ENCODE measurements around the gene TLR1.

TLR1 gene, protein sequence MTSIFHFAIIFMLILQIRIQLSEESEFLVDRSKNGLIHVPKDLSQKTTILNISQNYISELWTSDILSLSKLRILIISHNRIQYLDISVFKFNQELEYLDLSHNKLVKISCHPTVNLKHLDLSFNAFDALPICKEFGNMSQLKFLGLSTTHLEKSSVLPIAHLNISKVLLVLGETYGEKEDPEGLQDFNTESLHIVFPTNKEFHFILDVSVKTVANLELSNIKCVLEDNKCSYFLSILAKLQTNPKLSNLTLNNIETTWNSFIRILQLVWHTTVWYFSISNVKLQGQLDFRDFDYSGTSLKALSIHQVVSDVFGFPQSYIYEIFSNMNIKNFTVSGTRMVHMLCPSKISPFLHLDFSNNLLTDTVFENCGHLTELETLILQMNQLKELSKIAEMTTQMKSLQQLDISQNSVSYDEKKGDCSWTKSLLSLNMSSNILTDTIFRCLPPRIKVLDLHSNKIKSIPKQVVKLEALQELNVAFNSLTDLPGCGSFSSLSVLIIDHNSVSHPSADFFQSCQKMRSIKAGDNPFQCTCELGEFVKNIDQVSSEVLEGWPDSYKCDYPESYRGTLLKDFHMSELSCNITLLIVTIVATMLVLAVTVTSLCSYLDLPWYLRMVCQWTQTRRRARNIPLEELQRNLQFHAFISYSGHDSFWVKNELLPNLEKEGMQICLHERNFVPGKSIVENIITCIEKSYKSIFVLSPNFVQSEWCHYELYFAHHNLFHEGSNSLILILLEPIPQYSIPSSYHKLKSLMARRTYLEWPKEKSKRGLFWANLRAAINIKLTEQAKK

GRCh38 chr4:38804654-38805295 is at the start of gene TLR1:
Gene TLR1 (minus strand): TSS chr4:38804791. CDS start chr4:38798831, 5,960 bp downstream.
- Histone ChIP-seq H3K27ac (ENCODE audit: low read depth, low read length) (peak within 1 kb of the TSS; percentile 64), H3K27me3 (ENCODE audit: control insufficient read depth, insufficient read depth, low read length) (no peaks in the 10 kb centered on the region), H3K4me3 (ENCODE audit: low read length) (peak within 1 kb of the TSS; percentile 55), H3K36me3 (ENCODE audit: control insufficient read depth, insufficient read depth, low read length) (no peaks in the 10 kb centered on the region), H3K9ac (ENCODE audit: low read length) (no peak within 1 kb of the TSS), H3K4me1 (ENCODE audit: control insufficient read depth, insufficient read depth, low read length) (peaks cover 2% of the 10 kb centered on the region)

GRCh38 chr4:38846015-38846414 is 41.4 kb upstream of the TLR1 start:
- no peaks in the 10 kb centered on the region for H3K4me1 ChIP-seq (ENCODE audit: control insufficient read depth, insufficient read depth, low read length)
- no peaks in the 10 kb centered on the region for H3K36me3 ChIP-seq (ENCODE audit: control insufficient read depth, insufficient read depth, low read length)

DNA sequence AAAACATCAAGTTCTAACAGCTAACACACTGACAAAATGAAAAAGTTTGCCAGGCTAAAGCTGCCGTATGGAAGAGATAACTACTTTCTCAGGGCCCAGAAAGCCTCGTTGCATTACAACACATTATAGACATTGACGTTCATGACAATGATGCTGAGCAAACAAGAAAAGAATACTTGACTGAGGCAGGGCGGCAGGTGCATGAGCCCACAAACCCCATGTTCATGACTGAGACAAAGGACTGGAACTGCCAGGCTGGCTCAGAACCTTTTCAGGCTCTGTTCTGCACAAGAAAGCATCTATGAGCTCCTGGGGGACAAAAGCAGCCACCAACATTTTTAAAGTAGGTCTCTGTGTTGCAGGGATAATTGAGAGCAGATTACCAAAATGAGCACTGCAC is 38.4 kb upstream of the TLR1 start:
- no peaks in the 10 kb centered on the region for H3K4me1 ChIP-seq (ENCODE audit: control insufficient read depth, insufficient read depth, low read length)
- H3K36me3 ChIP-seq (ENCODE audit: control insufficient read depth, insufficient read depth, low read length): no peaks in the 10 kb centered on the region
- no peak overlapping the region for H3K4me3 ChIP-seq (ENCODE audit: low read length)
- H3K9ac ChIP-seq (ENCODE audit: low read length): no peak overlapping the region
- H3K27me3 ChIP-seq (ENCODE audit: control insufficient read depth, insufficient read depth, low read length): no peaks in the 10 kb centered on the region
- no peak overlapping the region for H3K27ac ChIP-seq (ENCODE audit: low read depth, low read length)

More at GRCh38 chr4:38846015-38846414, 41.4 kb upstream of the TLR1 start:
- Histone ChIP-seq H3K27ac (ENCODE audit: low read depth, low read length) (no peak overlapping the region), H3K27me3 (ENCODE audit: control insufficient read depth, insufficient read depth, low read length) (no peaks in the 10 kb centered on the region), H3K9ac (ENCODE audit: low read length) (no peak overlapping the region), H3K4me3 (ENCODE audit: low read length) (no peak overlapping the region)

DNA sequence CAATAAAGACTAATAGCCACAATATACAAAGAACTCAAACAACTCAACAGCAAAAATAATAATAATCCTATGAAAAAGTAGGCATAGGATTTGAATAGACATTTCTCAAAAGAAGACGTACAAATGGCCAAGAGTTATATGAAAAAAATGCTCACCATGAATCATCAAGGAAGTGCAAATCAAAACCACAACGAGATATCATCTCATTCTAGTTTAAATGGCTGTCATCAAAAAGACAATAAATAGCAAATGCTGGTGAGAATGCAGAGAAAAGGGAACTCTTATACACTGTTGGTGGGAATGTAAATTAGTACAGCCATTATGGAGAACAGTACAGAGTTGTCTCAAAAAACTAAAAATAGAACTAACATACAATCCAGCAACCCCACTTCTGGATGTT is 33.3 kb upstream of the TLR1 start:
- Histone ChIP-seq H3K4me3 (ENCODE audit: low read length) (no peak overlapping the region), H3K27me3 (ENCODE audit: control insufficient read depth, insufficient read depth, low read length) (no peaks in the 10 kb centered on the region), H3K9ac (ENCODE audit: low read length) (no peak overlapping the region), H3K4me1 (ENCODE audit: control insufficient read depth, insufficient read depth, low read length) (no peaks in the 10 kb centered on the region), H3K27ac (ENCODE audit: low read depth, low read length) (no peak overlapping the region), H3K36me3 (ENCODE audit: control insufficient read depth, insufficient read depth, low read length) (no peaks in the 10 kb centered on the region)

DNA sequence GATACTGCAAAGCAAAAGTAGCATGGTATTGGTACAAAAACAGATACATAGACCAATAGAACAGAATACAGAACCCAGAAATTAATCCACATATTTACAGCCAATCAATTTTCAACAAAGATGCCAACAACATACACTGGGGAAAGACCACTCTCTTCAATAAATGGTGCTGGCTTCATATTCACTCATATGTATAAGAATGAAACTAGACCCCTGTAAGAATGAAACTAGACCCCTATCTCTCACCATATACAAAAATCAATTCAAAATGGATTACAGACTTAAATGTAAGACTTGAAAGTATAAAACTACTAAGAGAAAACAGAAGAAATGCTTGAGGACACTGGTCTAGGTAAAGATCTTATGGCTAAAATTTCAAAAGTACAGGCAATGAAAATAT is 32.7 kb upstream of the TLR1 start:
- H3K27ac ChIP-seq (ENCODE audit: low read depth, low read length): no peak overlapping the region
- no peak overlapping the region for H3K4me3 ChIP-seq (ENCODE audit: low read length)
- H3K36me3 ChIP-seq (ENCODE audit: control insufficient read depth, insufficient read depth, low read length): no peaks in the 10 kb centered on the region
- H3K4me1 ChIP-seq (ENCODE audit: control insufficient read depth, insufficient read depth, low read length): no peaks in the 10 kb centered on the region
- no peak overlapping the region for H3K9ac ChIP-seq (ENCODE audit: low read length)
- H3K27me3 ChIP-seq (ENCODE audit: control insufficient read depth, insufficient read depth, low read length): no peaks in the 10 kb centered on the region

DNA sequence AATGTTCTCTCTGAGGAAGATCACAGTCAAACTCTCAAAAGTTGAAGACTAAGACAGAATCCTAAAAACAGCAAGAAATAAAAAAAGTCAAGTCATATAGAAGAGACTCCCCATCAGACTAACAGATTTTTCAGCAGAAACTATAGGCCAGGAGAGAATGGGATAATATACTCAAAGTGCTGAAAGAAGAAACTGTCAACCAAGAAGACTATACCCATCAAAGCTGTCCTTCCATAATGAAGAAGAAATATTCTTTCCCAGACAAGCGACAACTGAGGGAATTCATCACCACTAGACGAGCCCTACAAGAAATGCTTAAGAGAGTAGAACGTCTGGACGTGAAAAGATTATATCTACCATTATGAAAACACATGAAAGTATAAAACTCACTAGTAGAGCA is 30.0 kb upstream of the TLR1 start:
- Histone ChIP-seq H3K4me1 (ENCODE audit: control insufficient read depth, insufficient read depth, low read length) (no peaks in the 10 kb centered on the region), H3K9ac (ENCODE audit: low read length) (no peak overlapping the region), H3K27me3 (ENCODE audit: control insufficient read depth, insufficient read depth, low read length) (no peaks in the 10 kb centered on the region), H3K36me3 (ENCODE audit: control insufficient read depth, insufficient read depth, low read length) (no peaks in the 10 kb centered on the region), H3K27ac (ENCODE audit: low read depth, low read length) (no peak overlapping the region), H3K4me3 (ENCODE audit: low read length) (no peak overlapping the region)

GRCh38 chr4:38832624-38833528 is 28.3 kb upstream of the TLR1 start:
- Histone ChIP-seq H3K4me1 (ENCODE audit: control insufficient read depth, insufficient read depth, low read length) (no peaks in the 10 kb centered on the region), H3K9ac (ENCODE audit: low read length) (no peak overlapping the region), H3K27ac (ENCODE audit: low read depth, low read length) (no peak overlapping the region)

DNA sequence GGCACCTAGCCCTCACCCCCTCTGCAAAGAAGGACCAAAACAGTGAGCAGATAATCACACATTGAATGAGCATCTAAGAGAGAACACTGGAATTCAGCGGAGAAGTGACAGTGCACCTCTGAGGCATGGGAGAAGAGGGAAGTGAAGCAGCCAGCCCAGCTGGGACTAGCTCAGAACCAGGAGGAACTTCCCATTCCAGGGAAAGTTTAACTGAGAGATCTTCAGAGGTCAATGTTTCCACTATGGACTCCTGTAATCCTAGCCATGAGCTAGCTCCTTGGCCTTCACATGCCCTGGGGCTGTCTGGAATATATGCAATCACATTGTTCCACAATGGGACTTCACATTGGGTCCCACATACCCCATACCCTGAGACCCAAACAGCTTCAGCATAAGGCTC is 27.6 kb upstream of the TLR1 start:
- H3K4me1 ChIP-seq (ENCODE audit: control insufficient read depth, insufficient read depth, low read length): no peaks in the 10 kb centered on the region
- H3K27ac ChIP-seq (ENCODE audit: low read depth, low read length): no peak overlapping the region
- H3K9ac ChIP-seq (ENCODE audit: low read length): no peak overlapping the region
- H3K4me3 ChIP-seq (ENCODE audit: low read length): no peak overlapping the region
- H3K27me3 ChIP-seq (ENCODE audit: control insufficient read depth, insufficient read depth, low read length): no peaks in the 10 kb centered on the region
- no peaks in the 10 kb centered on the region for H3K36me3 ChIP-seq (ENCODE audit: control insufficient read depth, insufficient read depth, low read length)

More at GRCh38 chr4:38832624-38833528, 28.3 kb upstream of the TLR1 start:
- no peak overlapping the region for H3K4me3 ChIP-seq (ENCODE audit: low read length)
- no peaks in the 10 kb centered on the region for H3K36me3 ChIP-seq (ENCODE audit: control insufficient read depth, insufficient read depth, low read length)
- no peaks in the 10 kb centered on the region for H3K27me3 ChIP-seq (ENCODE audit: control insufficient read depth, insufficient read depth, low read length)

DNA sequence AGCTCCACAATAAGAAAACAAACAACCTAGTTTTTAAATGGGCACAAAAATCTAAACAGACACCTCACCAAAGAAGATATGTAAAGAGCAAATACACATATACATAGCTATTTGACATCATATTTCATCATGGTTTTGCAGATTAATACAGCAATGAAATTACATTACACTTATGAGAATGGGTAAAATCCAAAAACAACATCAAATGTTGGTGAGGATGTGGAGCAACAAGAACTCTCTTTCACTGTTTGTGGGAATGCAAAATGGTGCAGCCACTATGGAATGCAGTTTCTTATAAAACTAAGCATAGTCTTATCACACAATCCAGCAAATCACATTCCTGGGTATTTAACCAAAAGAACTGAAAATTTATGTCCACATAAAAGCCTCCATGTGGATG is 27.1 kb upstream of the TLR1 start:
- Histone ChIP-seq H3K36me3 (ENCODE audit: control insufficient read depth, insufficient read depth, low read length) (no peaks in the 10 kb centered on the region), H3K27me3 (ENCODE audit: control insufficient read depth, insufficient read depth, low read length) (no peaks in the 10 kb centered on the region), H3K4me3 (ENCODE audit: low read length) (no peak overlapping the region), H3K9ac (ENCODE audit: low read length) (no peak overlapping the region), H3K4me1 (ENCODE audit: control insufficient read depth, insufficient read depth, low read length) (no peaks in the 10 kb centered on the region), H3K27ac (ENCODE audit: low read depth, low read length) (no peak overlapping the region)

GRCh38 chr4:38829237-38829636 is 24.6 kb upstream of the TLR1 start:
- H3K27ac ChIP-seq (ENCODE audit: low read depth, low read length): no peak overlapping the region
- no peak overlapping the region for H3K4me3 ChIP-seq (ENCODE audit: low read length)
- H3K27me3 ChIP-seq (ENCODE audit: control insufficient read depth, insufficient read depth, low read length): no peaks in the 10 kb centered on the region
- no peaks in the 10 kb centered on the region for H3K4me1 ChIP-seq (ENCODE audit: control insufficient read depth, insufficient read depth, low read length)
- no peak overlapping the region for H3K9ac ChIP-seq (ENCODE audit: low read length)
- no peaks in the 10 kb centered on the region for H3K36me3 ChIP-seq (ENCODE audit: control insufficient read depth, insufficient read depth, low read length)

DNA sequence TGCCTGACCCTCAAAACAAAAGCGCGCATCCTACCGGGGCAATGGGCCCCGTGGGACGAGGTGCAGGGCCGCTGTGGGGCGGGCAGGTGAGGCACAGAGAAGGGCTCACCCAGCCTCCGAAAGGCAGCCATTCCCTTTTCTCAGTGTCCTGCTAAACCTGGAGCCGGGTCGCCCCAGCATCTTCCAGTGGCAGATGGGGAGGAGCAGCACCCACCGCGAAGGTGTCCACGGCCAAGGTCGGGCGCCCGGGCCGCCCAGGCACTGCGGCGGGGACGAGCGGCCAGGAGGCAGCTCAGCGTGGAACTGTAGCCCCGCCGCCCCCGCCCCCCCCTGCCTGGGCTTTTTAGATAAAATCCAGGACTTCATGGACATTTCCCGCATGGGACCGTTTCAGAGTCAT is 19.2 kb upstream of the TLR1 start:
- Histone ChIP-seq H3K36me3 (ENCODE audit: control insufficient read depth, insufficient read depth, low read length) (no peaks in the 10 kb centered on the region), H3K4me3 (ENCODE audit: low read length) (no peak overlapping the region), H3K9ac (ENCODE audit: low read length) (no peak overlapping the region), H3K4me1 (ENCODE audit: control insufficient read depth, insufficient read depth, low read length) (no peaks in the 10 kb centered on the region), H3K27me3 (ENCODE audit: control insufficient read depth, insufficient read depth, low read length) (no peaks in the 10 kb centered on the region), H3K27ac (ENCODE audit: low read depth, low read length) (no peak overlapping the region)

Data from rectal smooth muscle tissue (tissue), 1 donor.